GM12892 (cell line): Measurements from ENCODE around the gene SRI.

Experiments
- POLR2A ChIP-seq: IDR thresholded peaks from 2 replicates; pipeline ENCODE4 v1.6.1; 2011; ENCODE audit warnings: low read depth, low read length, control low read depth
- TAF1 ChIP-seq: IDR thresholded peaks from 2 replicates; pipeline ENCODE4 v1.6.1; 2011; ENCODE audit warnings: low read depth, mild to moderate bottlenecking, control low read depth, low read length, borderline replicate concordance

DNA sequence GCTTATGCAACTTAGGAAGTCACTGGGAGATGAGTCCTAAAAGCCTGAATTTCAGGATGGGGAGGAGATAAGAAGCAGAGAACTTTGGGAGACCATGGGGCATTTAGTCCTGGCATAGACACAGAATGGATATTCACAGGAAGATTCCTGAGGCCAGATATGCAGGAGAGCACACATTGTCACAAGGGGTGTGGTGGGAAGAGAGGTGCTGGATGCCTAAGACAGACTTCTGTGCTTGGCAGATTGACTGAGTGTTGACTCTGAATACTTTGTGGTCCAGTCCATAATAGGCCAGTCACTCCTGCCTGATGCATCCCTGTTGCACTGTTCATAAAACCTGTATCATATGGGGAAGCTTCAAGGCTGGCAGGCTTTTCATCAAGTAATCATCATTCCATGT lies 18.5 kb downstream of the SRI start:
- TF ChIP-seq POLR2A, result no peak
- TF ChIP-seq TAF1, result no peak
